GM18858 (cell line): ENCODE measurements around the gene OR2T8.

Experiments
- ATAC-seq: cut with Tn5 transposase; IDR thresholded peaks from one replicate; pipeline ENCODE4 v1.9.1; 2021; ENCODE audit not compliant: unreplicated experiment

The OR2T8 gene

DNA sequence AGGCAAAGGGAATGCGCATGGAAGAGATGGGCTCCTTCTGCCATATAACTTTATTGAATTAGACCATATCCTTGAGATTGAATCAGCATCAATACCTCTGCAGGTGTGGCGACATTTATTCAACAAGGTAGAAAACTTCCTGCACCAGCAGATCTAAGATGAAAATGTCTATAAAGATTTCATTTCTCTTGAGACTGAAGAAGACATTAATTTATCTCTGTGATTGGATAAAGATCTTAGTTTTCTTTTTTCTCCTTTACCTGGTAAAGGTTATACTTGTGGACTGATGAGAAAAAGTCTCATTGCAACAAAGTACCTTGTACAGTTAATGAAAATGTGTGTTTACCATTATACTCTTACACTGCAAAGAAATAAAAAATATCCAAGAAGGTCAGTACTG is at the start of gene OR2T8:
OR2T8 (plus strand) TSS at position 301 of the 400 bp plus-strand sequence. CDS start 766 bp downstream, outside the sequence.
- no peak for ATAC-seq

DNA sequence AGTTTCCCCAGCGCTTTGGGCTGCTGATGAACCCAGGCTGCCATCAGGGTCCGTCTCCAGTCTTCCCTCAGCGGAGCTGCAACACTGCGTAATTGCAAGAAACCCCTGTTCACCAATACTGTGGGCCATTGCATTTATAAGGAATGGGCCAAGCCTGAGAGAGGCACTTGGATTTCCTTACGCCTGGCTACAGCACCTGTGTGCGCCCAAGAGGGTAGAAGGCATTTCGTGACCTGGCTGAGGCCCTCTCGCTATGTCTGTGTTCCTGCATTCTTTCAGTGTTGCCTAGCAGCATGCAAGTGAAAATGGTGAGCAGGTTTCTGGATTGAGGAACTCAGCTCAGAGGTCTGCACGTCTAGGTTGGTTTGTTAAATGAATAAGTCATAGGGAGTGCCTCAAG is 36.7 kb upstream of the OR2T8 start:
- ATAC-seq: no peak

- no peak for ATAC-seq
Measured at GRCh38 chr1:247884797-247885413, 35.1 kb upstream of the OR2T8 start.

DNA sequence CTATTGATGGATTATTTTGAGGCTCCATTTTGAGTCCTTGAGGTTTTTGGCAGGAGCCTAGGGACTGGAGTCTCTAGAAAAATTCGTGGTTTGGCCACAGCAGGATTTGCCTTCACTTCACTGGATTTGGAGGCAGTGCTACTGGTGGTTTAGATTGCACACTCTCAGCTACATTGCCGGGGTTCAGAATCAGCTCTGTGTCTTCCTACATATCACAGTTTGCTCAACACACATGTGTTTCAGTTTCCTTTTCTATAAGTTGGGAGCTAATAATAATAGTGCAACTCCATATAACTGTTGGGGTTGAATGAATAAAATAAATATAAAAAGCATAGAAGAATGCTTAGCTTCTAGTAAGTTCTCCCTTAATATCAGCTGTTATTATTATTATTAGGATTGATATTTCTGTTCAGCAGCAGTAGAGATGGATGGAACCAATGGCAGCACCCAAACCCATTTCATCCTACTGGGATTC is 24.9 kb upstream of the OR2T8 start, which contains the start of gene OR2W3:
OR2W3 (plus strand) TSS at position 425 of the 475 bp plus-strand sequence; CDS start at position 425, 0 bp downstream.
- no peak for ATAC-seq

DNA sequence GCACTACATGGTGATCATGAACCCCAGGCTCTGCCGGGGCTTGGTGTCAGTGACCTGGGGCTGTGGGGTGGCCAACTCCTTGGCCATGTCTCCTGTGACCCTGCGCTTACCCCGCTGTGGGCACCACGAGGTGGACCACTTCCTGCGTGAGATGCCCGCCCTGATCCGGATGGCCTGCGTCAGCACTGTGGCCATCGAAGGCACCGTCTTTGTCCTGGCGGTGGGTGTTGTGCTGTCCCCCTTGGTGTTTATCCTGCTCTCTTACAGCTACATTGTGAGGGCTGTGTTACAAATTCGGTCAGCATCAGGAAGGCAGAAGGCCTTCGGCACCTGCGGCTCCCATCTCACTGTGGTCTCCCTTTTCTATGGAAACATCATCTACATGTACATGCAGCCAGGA is 24.1 kb upstream of the OR2T8 start:
- ATAC-seq: no peak

DNA sequence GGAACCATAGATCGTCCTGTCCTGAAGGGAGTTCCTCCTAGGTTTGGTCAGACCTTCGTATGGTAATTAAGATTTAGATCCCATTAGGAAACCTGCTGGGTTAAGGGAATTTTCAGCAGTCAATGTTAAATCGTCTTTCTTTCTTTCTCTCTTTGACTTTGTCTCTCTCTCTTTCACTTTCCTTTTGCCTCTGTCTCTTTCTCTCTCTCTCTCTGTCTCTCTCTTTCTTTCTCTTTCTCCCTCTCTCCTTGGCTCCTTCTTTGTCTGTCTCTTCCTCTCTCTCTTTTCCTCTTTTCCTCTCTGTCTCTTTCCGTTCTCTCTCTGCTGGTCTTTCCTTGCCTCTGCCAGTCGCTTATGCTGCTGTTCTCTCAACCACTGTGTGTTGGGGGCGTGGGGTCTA is 15.9 kb upstream of the OR2T8 start:
- no peak for ATAC-seq

DNA sequence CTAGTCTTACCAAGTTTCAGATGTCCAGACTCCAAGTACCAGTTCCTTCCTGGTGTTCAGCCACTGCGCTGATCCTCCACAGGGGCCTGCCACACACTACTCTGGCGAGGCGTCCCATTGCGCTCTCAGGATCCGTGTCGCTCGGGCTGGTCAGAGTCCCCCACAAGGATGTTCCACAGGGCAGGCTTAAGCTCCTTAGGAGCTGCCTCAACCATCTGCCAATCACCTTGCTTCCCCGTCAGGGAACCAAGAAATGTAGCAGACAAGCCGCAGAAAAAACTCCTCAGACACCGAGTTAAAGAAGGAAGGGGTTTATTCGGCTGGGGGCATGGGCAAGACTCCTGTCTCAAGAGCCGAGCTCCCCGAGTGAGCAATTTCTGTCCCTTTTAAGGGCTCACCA is 14.9 kb upstream of the OR2T8 start:
- no peak for ATAC-seq

DNA sequence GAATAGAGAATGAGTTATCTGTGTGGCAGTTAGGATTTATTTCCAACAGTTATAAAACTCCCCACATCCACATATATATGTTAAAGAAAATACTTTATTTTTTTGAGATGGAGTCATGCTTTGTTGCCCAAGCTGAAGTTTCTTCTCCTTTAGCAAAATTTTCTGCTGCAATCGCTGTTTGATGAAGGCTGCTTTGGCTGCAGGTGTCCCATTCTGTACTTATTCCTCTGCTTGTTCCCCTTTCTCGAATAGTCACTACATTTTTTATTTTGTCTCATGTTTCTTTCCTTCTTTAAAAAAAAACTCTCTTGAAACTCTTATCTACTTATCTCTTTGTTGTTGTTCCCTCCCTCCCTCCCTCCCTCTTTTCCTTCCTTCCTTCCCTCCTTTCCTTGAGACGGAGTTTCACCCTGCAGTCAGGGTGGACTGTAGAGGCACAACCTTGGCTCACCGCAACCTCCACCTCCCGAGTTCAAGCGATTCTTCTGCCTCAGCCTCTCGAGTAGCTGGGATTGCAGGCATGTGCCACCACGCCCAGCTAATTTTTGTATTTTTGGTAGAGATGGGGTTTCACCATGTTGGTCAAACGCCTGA is 14.0 kb upstream of the OR2T8 start:
- ATAC-seq: no peak

- no peak for ATAC-seq
Measured at GRCh38 chr1:247906504-247907047, 13.5 kb upstream of the OR2T8 start.

- no peak for ATAC-seq
Measured at GRCh38 chr1:247908766-247909165, 11.3 kb upstream of the OR2T8 start.

GRCh38 chr1:247913786-247914185 is 6.3 kb upstream of the OR2T8 start:
- ATAC-seq: no peak

- ATAC-seq: no peak
Measured at GRCh38 chr1:247914941-247915662, 5.0 kb upstream of the OR2T8 start.

DNA sequence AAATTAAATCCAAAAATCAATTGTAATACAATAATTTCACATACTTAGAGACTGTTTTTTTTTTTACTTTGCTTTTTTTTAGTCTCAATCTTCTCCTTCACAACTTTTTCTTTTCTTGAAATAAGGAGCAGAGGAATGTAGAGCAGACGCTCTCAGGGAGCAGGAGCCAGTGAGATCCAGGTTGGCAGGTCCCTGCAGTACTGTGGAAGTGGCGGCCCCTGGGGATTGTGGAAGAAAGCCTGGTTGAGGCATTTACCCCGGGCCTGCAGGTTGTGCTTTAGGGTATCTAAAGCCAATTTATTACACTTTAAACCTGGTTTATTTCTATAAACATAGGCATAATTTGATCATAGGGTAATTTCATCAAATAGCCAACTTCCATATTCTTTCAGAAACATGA is 3.9 kb downstream of the OR2T8 start:
- no peak for ATAC-seq

DNA sequence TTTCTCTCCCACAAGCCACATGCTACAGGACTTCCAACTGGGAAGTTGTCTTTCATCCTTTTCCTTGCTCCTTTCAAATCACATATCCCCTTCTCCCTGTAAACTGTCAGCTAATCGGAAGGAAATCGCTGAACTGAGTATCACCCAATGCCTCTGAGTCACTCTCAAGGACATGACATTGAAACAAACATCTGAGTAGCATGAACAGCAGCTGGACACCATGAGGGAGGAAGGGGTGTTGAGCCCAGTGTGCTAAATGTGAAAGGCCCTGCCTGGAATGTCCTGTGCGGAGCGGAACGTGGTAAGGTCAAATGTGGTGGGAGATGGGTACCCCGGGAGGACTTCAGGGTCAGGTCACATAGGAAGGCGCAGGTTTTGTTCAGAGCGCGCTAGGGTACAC is 4.8 kb downstream of the OR2T8 start, which contains the start of gene OR2AJ1:
OR2AJ1 (plus strand) TSS at position 22 of the 400 bp plus-strand sequence. CDS start 8,880 bp downstream, outside the sequence.
- ATAC-seq: no peak

- no peak for ATAC-seq
Measured at GRCh38 chr1:247933989-247934388, 13.9 kb downstream of the OR2T8 start.

- no peak for ATAC-seq
Measured at GRCh38 chr1:247935781-247936180, 15.7 kb downstream of the OR2T8 start.

DNA sequence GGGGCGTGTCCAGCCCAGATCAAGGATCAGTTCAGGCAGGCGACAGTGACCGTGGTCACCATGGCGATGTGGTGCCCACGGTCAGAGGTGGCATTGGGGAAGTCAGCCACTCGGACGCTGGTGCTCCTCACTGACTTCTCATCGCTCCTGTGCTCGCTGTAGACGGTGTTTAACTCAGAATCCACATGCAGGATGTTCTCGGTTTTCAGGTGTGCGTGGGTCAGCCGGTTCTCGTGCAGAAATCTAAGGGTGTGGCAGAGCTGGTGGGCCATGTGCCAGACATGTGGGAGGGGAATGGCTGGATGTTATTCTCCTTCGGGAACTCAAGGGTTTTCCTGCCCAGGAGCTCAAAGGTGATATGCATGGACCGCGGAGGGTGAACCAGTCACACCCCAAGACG is 16.4 kb downstream of the OR2T8 start:
- no peak for ATAC-seq

GRCh38 chr1:247936965-247937734 is 17.1 kb downstream of the OR2T8 start:
- ATAC-seq: peak; percentile 99

DNA sequence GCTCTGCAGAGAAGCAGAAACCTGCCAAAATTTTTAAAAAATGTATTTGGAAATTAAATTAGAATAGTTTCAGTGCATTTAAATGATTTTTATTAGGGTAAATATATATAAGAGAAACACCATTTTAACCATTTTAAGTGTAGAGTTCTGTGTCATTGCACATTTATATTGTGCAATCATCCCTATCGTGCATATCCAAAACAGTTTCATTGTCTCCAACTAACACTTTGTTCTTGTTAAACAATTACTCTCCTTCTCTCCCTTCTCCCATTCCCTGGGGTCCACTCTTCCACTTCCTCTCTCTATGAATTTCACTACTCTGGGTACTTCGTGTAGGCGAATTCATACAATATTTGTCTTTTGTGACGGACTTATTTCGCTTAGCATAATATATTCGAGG is 22.6 kb downstream of the OR2T8 start:
- no peak for ATAC-seq

GRCh38 chr1:247948558-247948957 is 28.5 kb downstream of the OR2T8 start, which contains the start of gene OR2L8:
OR2L8 (plus strand) TSS chr1:247948858; CDS start chr1:247948858, 0 bp downstream.
- ATAC-seq: no peak

GRCh38 chr1:247953408-247953807 is 33.4 kb downstream of the OR2T8 start:
- ATAC-seq: no peak
